ENCODE measurements around the gene LENG1.
A peak's percentile ranks its signal among the peaks of the same experiment; 100 is the strongest.

The LENG1 gene

DNA sequence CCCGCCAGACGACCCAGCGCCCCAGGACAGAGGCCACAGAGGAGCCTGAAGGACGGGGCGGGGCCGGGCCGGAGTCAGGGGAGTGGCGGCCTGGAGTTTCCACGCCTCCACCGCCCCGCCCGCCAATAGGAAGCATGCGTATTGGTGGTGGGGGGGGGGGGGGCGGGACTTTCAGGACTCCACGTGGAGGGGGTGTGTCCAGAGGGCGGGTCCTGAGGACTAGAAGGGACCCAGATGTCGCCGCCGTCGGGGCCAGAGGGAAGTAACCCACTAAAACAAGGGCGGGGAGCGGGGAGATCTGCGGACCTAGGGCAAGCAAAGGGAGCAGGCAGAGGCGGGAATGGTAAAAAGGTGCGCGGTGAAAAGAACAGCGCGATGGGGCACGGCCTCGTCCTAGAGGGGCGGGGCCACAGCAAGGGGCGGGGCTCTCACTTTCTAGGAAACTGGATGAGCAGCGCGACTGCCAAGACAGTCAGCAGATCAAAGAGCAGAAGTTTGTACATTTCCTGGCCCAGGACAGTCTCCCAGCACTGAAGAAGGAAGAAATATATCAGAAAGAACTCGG, 2.8 kb upstream of the LENG1 start:
- DNase-seq: peak; percentile 17

DNA sequence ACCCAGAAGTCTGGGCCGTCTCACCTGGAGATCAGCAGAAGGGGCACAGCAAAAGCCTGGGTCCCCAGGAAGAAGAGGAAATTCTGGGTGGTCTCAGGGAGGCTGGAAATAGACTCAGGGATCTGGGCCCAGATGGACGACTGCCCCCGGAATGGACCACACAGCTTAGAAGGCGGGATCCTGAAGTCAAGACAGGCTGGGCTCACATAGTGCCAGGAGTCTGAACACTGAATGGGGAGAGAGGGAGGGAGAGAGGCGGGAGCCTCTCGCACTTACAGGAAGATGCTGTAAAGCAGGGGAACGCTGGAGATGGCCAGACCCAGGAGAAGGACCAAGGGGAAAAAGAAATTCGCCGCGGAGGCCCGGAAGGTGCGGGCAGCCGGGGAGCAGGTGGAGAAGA, 1.3 kb upstream of the LENG1 start:
- DNase-seq: no peak

DNA sequence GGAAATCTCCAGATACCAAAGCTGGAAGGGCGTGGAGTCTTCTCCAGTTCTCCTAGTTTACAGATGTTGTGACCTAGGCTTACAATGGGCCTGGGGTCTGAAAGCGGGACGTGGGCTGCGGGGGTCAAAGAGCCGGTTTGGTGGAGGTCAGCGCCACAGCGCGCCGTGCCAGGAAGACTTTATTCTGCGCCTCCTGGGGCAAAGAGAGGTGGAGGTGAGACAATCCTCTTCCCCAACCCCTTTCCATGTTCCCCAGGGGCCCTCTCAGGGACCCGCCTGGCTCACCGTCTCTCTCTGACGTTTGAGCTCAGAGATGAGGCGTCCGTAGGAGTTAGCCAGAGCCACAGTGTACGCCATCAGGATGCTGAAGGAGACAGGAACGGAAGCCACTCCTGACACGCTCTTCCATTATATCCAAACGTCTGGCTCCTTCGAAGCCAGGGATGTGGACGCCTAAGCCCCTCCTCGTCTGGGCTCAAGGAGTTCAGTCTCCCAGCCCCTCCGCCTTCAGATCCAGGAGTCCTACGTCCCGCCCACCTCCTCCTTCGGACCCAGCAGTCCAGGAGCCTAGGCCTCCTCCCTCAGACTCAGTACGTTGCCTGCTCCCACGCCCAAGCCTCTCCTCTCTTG, 776 bp upstream of the LENG1 start:
- DNase-seq: no peak

DNA sequence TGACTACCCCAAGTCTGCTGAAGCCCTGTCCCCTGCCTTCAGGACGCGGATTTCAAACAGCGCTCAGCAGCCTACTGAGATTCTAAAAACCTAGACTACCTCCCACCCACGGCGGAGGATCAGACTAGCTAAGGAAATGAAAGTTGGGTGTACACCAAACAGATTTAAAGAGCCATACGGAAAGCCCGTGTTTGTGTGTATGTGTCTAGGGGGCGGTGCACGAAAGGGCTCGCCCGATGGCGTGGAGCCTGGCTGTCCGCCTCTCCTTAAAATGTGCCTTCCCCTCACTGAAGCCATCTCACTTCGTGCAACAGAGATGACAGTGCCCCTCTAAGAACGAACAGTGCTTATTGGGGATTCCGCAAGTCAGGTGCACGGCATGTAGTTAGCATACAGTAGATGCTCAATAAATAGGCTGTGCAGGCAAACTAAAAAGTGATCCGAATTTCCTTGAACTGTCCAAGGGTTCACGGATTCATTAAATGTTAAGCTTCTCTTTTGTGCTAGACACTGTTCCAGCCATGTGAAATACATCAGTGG, 639 bp downstream of the LENG1 start:
- DNase-seq: no peak

DNA sequence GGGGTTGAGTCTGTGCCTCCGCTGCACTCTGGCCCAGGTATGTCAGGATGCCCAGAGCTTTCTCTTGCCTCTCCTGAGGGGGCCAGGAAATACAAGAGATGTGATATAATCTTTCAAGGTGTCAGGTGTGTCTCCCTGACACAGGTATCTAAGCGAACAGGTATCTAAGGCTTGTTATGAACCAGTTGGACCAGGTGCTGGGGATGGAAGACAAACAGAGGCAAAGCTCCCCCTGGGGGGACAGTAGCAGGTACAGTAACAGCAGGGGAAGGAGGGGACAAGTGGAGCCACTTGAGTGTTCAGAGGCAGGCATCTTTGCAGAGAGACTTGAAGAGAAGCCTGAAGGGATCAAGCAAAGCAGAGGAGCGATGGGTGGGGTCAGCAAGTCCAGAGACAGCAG, 2.6 kb downstream of the LENG1 start:
- DNase-seq: no peak

DNA sequence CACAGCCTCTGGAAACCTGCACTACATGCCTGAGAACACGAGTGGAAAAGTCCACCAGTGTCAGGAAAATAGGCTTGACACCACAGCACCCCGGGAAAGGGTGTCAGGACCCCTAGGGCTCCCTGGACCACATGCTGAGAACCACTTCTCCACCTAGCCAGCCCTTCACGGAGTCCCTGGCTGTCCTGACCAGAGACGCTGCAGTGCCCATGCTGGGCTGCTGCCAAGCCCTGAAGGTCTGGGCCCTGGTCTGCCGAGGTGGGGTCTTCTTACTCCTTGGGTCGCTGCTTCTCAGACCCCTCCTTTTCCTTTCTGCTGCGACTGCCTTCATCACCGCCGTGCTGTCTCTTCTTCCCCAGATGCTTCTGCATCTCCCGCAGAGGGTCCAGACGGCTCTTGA, 3.0 kb downstream of the LENG1 start:
- DNase-seq: no peak

DNA sequence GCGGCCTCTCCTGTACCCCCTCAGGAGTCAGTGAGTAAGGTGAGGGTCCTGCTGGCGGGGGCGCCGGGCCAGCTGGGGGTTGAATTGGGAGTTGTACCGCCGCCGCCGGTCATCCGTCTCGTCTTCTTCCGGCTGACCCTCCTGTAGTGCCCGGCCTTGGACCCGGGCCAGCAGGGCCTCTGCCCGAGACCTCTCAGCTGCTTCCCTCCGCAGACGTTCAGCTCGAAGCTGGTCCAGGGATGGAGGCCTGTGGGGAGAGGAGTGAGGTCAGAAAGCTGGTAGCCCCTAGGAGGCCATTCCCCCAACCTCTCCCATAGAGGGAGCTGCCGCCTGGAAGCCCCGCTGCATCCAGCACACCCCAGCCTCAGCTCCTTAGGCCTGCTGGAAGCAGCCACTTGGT, 3.8 kb downstream of the LENG1 start:
- no peak for DNase-seq

DNA sequence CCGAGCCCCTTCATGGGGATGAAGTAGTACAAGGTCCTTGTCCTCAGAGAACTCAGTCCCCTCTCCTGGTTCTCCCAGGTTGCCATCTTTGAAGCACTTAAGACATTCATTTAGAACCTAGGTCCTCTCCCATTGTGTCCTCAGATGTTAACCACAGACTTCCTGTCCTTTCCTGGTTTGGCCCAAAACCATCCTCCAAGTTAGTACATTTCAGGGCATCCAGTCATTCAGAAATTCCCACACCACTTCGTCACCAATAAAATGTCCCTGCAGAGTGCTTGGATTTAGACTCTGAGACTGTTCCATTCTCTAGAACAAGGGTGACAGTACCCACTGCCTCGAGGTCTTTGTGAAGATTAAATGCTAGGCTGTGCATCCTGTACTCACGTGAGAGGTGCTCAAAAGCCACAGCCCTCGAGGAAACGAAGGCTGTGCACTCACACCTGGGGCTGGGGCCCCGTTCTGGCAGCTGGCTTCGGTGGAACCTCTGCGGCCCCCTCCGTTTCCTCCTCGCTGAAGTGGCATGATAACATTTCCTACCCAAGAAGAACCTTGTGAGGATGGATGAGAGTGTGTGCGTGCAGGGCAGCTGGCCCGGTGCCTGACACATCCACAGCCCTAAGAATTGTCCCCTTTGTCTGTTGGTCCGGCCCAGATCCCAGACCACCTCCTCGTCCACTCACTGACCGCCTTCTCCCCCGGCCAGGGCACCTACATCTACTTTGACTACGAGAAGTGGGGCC, 4.7 kb downstream of the LENG1 start:
- DNase-seq: no peak

DNA sequence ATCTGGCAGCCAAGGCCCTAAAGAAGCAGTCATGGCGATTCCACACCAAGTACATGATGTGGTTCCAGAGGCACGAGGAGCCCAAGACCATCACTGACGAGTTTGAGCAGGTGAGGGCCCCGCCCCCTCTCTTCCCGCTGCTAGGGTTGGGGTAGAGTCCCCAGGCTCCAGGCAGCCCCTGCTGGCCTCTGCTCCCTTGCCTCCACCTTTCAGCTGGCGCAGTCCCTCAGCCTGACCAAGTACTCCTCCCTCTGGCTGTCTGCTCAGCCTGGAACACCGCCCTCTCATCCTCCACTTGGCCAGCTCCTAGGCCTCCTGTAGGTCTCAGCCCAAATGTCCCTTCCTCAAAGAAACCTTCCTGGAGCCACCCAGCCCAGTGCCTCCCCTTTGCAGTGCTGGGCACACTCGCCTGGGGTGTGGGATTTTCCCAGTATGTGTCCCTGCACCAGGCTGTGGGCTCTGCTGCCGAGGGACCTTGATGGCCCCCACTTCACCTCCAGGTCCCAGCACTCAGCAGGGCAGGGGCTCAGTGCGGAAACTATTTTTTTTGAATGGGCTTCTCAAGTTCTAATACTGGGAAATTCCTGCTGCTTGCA, 5.7 kb downstream of the LENG1 start:
- no peak for DNase-seq

DNA sequence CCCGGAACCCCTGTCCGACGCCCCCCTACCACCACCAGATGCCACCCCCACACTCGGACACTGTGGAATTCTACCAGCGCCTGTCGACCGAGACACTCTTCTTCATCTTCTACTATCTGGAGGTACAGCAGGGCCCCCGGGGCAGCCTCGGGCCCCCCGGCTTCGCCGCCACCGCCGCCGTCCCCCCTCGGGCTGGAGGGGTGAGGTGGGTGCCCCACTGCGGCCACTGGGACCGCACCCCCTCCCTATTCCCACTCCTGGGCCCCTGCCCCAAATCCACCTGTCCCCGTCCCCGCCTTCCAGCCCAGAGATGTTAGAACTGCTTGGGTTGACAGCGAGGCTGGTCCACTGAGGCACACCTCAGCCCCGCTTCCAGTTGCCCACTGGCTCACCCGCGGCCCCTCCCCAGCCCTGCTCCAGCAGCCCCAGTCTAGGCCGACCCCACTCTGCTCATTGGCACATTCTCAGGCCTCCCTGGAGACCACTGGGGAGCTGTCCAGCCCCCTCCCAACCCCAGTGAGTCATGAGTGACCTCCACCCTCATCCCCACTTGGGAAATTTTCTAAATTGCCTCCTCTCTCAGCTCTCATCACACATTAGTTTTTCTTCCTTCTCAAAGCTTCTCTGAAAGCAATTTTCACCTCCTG, 6.5 kb downstream of the LENG1 start:
- DNase-seq: no peak

DNA sequence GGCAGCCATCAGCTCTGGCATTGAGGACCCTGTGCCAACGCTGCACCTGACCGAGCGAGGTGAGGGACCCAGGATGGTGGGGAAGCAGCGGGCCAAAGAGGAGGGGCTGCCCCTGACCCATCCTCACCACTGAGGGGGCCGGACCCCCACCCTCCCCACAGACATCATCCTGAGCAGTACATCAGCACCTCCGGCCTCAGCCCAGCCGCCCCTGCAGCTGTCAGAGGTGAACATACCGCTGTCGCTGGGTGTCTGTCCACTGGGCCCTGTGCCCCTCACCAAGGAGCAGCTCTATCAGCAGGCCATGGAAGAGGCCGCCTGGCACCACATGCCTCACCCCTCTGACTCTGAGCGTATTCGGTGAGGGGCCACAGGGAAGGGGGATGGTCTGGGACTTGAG, 7.3 kb downstream of the LENG1 start:
- DNase-seq: no peak

DNA sequence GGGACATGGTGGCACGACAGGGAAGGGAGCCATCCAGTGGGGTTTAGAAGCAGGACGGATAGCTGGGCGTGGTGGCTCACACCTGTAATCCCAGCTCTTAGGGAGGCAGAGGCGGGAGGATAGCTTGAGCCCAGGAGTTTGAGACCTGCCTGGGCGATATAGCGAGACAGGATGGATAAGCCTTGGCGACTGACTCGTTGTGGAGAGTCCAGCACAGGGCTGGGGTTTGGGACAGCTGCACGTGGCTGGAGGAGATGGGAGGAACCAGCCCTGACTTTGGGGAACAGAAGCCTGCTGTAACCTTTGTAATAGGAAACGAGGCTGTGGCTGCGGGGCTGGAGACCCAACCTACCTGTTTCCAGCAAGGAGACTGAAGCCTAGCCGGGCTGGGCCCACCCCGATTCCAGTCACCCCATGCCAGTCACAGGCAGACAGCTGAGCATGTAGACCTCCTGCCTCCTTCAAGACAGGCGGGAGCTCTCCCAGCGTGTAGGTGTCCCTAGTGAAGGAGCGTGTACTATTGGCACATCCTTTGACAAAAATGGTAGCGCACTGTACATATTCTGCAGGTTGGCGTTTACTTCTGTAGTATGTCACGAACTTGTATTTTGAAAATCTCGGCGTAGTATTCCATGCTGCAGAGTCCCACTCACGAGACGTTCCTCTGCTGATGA, 8.0 kb downstream of the LENG1 start:
- DNase-seq: no peak

DNA sequence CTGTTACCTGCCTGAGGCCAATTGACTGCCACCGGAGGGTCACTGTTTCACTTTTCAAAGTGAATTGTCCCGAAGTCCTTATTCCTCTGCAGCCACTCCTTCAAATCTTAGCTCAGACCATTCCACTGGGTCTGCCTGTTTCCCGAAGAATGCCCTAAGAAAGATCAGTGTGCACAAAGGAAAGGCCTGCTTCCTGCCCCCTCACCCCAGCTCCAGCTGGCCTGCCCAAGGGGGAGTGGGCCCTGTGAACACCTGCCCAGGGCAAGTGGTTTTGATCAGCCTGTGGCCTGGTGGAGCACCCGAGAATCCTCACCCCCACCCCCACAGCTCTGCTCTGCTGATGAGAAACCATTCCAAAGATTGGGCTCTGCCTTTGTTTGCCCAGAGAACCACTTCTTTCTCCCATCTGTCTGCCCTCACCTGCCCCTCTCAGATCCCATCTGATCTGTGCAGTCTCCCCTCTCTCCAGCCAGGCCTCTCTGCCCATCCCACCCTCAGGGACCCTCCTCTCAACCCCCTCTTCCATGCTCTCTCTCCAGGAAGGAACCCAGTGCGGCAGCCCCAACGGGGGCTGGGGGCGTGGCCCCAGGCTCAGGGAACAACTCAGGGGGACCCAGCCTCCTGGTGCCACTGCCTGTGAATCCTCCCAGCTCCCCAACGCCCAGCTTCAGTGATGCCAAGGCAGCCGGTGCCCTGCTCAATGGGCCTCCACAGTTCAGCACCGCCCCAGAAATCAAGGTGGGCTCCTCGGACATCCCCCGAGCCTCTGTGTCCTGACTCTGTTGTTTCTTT, 10.3 kb downstream of the LENG1 start:
- DNase-seq: no peak

DNA sequence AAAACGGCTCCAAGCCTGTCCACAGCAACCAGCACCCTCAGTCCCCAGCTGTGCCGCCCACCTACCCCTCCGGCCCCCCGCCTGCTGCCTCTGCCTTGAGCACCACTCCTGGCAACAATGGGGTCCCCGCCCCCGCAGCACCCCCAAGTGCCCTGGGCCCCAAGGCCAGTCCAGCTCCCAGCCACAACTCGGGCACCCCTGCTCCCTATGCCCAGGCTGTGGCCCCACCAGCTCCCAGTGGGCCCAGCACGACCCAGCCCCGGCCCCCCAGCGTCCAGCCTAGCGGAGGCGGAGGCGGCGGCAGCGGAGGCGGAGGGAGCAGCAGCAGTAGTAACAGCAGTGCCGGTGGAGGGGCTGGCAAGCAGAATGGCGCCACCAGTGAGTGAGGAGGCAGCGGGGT, 11.4 kb downstream of the LENG1 start:
- DNase-seq: no peak

DNA sequence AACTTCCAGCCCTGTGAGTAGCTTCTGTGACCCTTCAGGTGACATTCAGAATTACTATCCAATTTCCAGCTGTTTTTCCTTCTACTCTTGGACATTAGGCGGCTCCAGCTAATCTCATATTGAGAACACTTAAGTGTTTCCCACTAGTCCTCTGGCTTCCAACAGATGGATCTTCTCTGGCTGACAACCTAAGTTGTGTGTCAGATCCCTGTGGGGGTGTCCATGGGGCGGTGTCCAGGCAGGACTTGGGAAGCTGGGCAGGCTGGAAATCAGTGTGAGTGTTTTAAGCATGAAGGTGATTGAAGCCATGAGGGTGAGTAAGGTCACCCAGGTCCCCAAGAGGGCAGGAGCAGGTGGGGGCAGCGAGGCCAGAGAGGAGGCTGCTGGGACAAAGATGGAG, 11.8 kb downstream of the LENG1 start:
- DNase-seq: no peak

DNA sequence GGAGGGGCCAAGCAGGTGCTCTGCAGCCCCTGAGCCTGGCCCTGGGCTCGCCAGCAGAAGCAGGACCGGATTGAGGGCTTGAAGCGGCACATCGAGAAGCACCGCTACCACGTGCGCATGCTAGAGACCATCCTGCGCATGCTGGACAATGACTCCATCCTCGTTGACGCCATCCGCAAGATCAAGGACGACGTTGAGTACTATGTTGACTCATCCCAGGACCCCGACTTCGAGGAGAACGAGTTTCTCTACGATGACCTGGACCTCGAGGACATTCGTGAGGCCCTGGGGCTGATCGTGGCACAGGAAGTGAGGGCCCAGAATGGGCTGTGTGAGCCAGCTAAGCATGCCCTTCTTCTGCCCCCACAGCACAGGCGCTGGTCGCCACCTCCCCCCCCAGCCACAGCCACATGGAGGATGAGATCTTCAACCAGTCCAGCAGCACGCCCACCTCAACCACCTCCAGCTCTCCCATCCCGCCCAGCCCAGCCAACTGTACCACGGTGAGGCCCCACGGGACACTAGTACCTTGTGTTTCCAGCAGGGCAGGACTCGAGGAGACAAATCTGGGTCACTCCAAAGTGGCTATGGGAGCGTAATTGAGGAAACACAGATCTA, 13.9 kb downstream of the LENG1 start:
- no peak for DNase-seq

DNA sequence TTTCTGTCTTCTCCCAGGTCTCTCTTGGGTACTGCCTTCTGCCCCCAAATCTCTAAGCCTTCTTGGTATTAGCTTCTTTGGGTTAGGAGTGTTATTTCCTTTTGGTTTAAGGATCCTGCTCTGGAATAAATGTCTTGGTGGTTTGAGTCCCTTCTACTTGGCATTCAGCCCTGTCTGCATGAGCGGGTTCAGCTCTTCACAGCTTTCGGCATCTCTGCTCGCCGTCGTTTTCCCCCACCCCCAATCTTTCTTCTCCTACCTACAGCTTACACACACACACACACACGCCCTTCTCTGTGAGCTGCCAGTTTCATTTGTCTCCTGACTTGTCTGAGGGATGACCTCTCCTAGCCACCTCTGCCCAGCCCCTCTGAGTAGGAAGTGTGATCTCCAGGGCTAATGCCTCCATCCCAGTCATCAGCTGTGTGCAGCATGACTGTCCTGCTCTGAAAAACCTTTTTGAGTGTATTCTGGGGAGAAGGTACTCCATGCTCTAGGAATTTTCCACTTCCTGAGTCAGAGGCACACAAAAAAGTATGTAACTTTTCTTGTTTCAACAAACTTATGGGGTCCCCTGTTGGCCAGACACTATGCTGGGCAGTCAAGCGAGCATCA, 17.2 kb downstream of the LENG1 start:
- no peak for DNase-seq

DNA sequence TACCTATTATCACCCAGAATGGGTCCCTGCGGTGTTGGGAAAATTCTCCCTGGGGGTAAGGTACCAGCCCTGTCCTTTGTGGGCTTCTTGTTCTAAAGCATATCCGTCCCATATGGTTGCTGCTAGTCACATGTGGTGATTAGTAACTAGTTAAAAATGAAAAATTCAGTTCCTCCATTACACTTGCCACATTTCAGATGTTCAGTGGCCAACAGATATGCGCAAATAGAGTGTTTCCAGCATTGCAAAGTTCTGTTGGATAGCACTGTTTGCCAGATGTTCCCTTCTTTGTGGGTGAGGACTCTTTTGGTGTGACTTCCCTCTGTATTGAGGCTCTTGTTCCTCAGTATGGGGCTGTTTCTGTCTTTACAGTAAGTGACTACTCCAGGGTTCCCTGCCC, 18.2 kb downstream of the LENG1 start:
- no peak for DNase-seq

DNA sequence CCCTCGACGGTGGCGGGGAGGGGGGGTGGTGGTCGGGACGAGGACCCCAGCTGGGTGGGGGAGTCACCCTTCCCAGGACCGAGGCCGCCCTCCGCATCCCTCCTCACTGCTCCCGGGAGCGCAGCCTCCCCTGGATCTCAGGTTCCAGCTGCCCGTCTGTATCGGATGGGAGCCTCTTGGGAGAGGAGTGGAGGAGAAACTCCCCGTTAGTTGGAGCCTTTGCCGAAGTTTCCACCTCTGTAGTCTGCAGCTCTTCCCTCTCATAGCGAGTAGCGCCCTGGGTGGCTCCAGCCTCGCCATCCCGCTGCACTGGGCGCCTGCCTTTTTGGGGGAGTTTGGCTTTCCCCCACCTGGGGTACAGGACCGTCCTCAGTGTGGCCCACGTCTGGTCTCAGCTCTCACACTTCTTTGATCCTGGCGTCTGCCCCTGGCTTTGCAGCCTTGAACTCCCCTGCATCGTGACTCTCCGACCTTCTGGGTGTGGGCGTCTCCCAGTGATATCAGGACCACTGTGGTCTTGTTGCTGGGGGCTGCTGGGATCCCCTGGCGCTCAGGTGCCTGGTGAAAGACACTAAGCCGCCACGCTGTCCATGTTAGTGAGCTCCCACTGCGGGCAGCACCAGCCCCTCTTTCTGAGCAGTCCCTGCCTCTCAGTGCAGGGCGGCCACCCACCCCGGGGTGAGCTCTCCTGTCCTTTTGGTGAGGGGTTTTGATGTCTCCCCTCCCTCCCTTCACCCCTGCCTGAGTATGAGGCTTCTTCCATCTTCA, 20.8 kb downstream of the LENG1 start:
- no peak for DNase-seq

Data from GOT3 (cell line).